ENCODE results near the gene SLC48A1. TPM values are rescaled to one million over a fixed set of nuclear protein-coding genes. Genes with fewer than 3 reads are reported as not detected.
A peak's percentile ranks its signal among the peaks of the same experiment; 100 is the strongest.

Gene SLC48A1
- total and polyA plus RNA-seq, 10 of the 15 experiments (the other 5 are each of a cell fraction or from before 2014, with no cell fraction given), result 1.1 to 4.9 (median 1.9) TPM

- no peak overlapping the region; the same call in 1 of the 2 replicates for H2AFZ ChIP-seq (ENCODE audit: control insufficient read depth, low read depth, low read length)
- no peaks in the 10 kb centered on the region for H4K20me1 ChIP-seq (ENCODE audit: control insufficient read depth, insufficient read depth)
- RAD21 ChIA-PET (ENCODE audit: unreplicated experiment), result interaction anchor here (0.8 to 12.6 kb wide), 6 partner anchors 10 to 47 kb away, joined by 3 to 202 read pairs (median 4); no protein-coding TSS in a partner anchor
- H3K4me3 ChIP-seq, result no peak overlapping the region
- no peak overlapping the region; the same call in 1 of the 2 replicates for H3K4me2 ChIP-seq (ENCODE audit: control insufficient read depth, insufficient read depth)
- H3K27ac ChIP-seq (ENCODE audit: control insufficient read depth, insufficient read depth), result no peak overlapping the region
- H3K27me3 ChIP-seq (replicated peaks in 1 of 2; ENCODE audit: control insufficient read depth in 2 of 2, insufficient read depth in 2 of 2, low read length in 1 of 2), result no peaks in the 10 kb centered on the region; a peak in 1 of 4 replicates
- peaks cover 37% of the 10 kb centered on the region for H3K4me1 ChIP-seq (ENCODE audit: control insufficient read depth, insufficient read depth, low read length)
- DNase-seq (ENCODE audit: low read depth, low spot score), result no peak
- SMC1A ChIA-PET (ENCODE audit: uncharacterized antibody, unreplicated experiment), result interaction anchor here (0.6 to 2.6 kb wide), 8 partner anchors 10 to 87 kb away, joined by 3 to 14 read pairs (median 4); no protein-coding TSS in a partner anchor
- intact Hi-C loops (cut with micrococcal nuclease; ENCODE audit: unreplicated experiment) (no loop called here), in situ Hi-C loops (cut with MboI) (no loop called here)
- FAIRE-seq, result no peak
- no peak overlapping the region for H3K9ac ChIP-seq (ENCODE audit: control insufficient read depth, insufficient read depth, low read length)
- H3K9me3 ChIP-seq (replicated peaks; ENCODE audit: control insufficient read depth, insufficient read depth, low read length), result no peaks in the 10 kb centered on the region
- TF ChIP-seq HDAC2 (IDR thresholded peaks at IDR 0.05) (no peak), RUNX3 (IDR thresholded peaks at IDR 0.05; ENCODE audit: low read length) (peak; percentile 51), JUNB (IDR thresholded peaks at IDR 0.05) (peak; percentile 44; the same call in 1 of the 2 replicates)
- no peaks in the 10 kb centered on the region for H3K79me2 ChIP-seq (ENCODE audit: control insufficient read depth, insufficient read depth, low read length)
- no peaks in the 10 kb centered on the region for H3K36me3 ChIP-seq (ENCODE audit: control insufficient read depth in 2 of 2, insufficient read depth in 2 of 2, low read length in 1 of 2)
- peak; percentile 14; the same call in 1 of the 3 replicates for ATAC-seq
- 62% methylated on average over 14 of the region's 14 CpGs for WGBS (ENCODE audit: insufficient coverage, insufficient replicate concordance, low lambda C conversion rate, missing lambda C conversion rate)
- CTCF ChIA-PET, result interaction anchor here (0.9 to 13.9 kb wide), 5 partner anchors 9 to 29 kb away, joined by 4 to 215 read pairs (median 20); partner anchors contain the start of gene HDAC7
- POLR2A ChIA-PET, result interaction anchor here (0.6 to 1.9 kb wide), 3 partner anchors 15 to 326 kb away, joined by 3 to 6 read pairs (median 5); no protein-coding TSS in a partner anchor
- no TSS peak for BruUV-seq (replicated peaks)
Measured at GRCh38 chr12:47828008-47828975, 55.3 kb downstream of the SLC48A1 start.

GRCh38 chr12:47828976-47829482 is 56.0 kb downstream of the SLC48A1 start:
- BruUV-seq (replicated peaks), result no TSS peak
- ChIA-PET SMC1A (ENCODE audit: uncharacterized antibody, unreplicated experiment) (interaction anchor here (0.6 to 2.6 kb wide), 8 partner anchors 8 to 51 kb away, joined by 3 to 14 read pairs (median 4); no protein-coding TSS in a partner anchor), RAD21 (ENCODE audit: unreplicated experiment) (interaction anchor here (0.9 to 12.6 kb wide), 4 partner anchors 9 to 48 kb away, joined by 3 to 202 read pairs (median 12); no protein-coding TSS in a partner anchor), POLR2A (interaction anchor here (1.3 to 1.9 kb wide), 3 partner anchors 8 to 21 kb away, joined by 3 to 6 read pairs (median 4); no protein-coding TSS in a partner anchor), CTCF (interaction anchor here (0.8 to 13.9 kb wide), 6 partner anchors 9 to 35 kb away, joined by 3 to 215 read pairs (median 12); partner anchors contain the start of gene HDAC7)
- no peak for FAIRE-seq
- no peak for DNase-seq (ENCODE audit: low read depth, low spot score)
- Histone ChIP-seq H3K9me3 (replicated peaks; ENCODE audit: control insufficient read depth, insufficient read depth, low read length) (no peaks in the 10 kb centered on the region), H3K4me3 (no peak overlapping the region), H3K27me3 (replicated peaks in 1 of 2; ENCODE audit: control insufficient read depth in 2 of 2, insufficient read depth in 2 of 2, low read length in 1 of 2) (no peaks in the 10 kb centered on the region; a peak in 1 of 4 replicates), H2AFZ (ENCODE audit: control insufficient read depth, low read depth, low read length) (no peak overlapping the region), H4K20me1 (ENCODE audit: control insufficient read depth, insufficient read depth) (no peaks in the 10 kb centered on the region), H3K4me1 (ENCODE audit: control insufficient read depth, insufficient read depth, low read length) (peaks cover 43% of the 10 kb centered on the region), H3K36me3 (ENCODE audit: control insufficient read depth in 2 of 2, insufficient read depth in 2 of 2, low read length in 1 of 2) (no peaks in the 10 kb centered on the region), H3K79me2 (ENCODE audit: control insufficient read depth, insufficient read depth, low read length) (no peaks in the 10 kb centered on the region), H3K4me2 (ENCODE audit: control insufficient read depth, insufficient read depth) (no peak overlapping the region), H3K9ac (ENCODE audit: control insufficient read depth, insufficient read depth, low read length) (no peak overlapping the region), H3K27ac (ENCODE audit: control insufficient read depth, insufficient read depth) (no peak overlapping the region)
- no peak for ATAC-seq
- intact Hi-C loops (cut with micrococcal nuclease; ENCODE audit: unreplicated experiment) (no loop called here), in situ Hi-C loops (cut with MboI) (no loop called here)
- 52% methylated on average over 7 of the region's 7 CpGs for WGBS (ENCODE audit: insufficient coverage, insufficient replicate concordance, low lambda C conversion rate, missing lambda C conversion rate)
- no peak for TF ChIP-seq RAD51 (IDR thresholded peaks at IDR 0.05)
- 0 out of 3 replicates have a peak, but pooled peaks of 1 of the 2 experiments have one; percentile 8 for TF ChIP-seq EGR1 (IDR thresholded peaks at IDR 0.05; ENCODE audit: borderline replicate concordance in 1 of 2, low read depth in 2 of 2, low read length in 2 of 2)
